GM12892 (cell line): ENCODE results near the gene TIMM10. TPM values are rescaled to one million over a fixed set of nuclear protein-coding genes. Genes with fewer than 3 reads are reported as not detected.

Experiments
- DNase-seq: peaks from one replicate; pipeline ENCODE4 v3.0.0; 2011; ENCODE audit not compliant: insufficient read length
- FAIRE-seq: peaks from 2 replicates; lab custom pipeline; 2011; peaks lifted over from hg19 to GRCh38; lab: Jason Lieb, UNC
- POLR2A ChIP-seq: IDR thresholded peaks from 2 replicates; pipeline ENCODE4 v1.6.1; 2011; ENCODE audit warnings: low read depth, low read length, control low read depth
- POLR2AphosphoS5 ChIP-seq: IDR thresholded peaks from 2 replicates; pipeline ENCODE4 v1.6.1; 2011; ENCODE audit warnings: low read depth, low read length, control low read depth
- TAF1 ChIP-seq: IDR thresholded peaks from 2 replicates; pipeline ENCODE4 v1.6.1; 2011; ENCODE audit warnings: low read depth, mild to moderate bottlenecking, control low read depth, low read length, borderline replicate concordance
- polyA plus RNA-seq: library from polyadenylated mRNA; unstranded; fragments of >200 nt; gene quantifications from one replicate; pipeline ENCODE4 v1.2.1, GENCODE V29; 2012; ENCODE audit warnings: missing spikeins, inconsistent platforms; ENCODE audit not compliant: missing spikeins

TIMM10 gene
- polyA plus RNA-seq = 120 TPM

- DNase-seq = peak; percentile 81
- FAIRE-seq = peak; percentile 98
- TF ChIP-seq TAF1 (peak; percentile 52), POLR2A (peak; percentile 87), POLR2AphosphoS5 (peak; percentile 87)
These were observed at the start of gene TIMM10 for GRCh38 chr11:57530596-57531507. Gene TIMM10 (minus strand): TSS chr11:57530754. CDS start chr11:57530189, 565 bp downstream.

- DNase-seq (no peak), FAIRE-seq (no peak)
- TF ChIP-seq POLR2AphosphoS5 (no peak), TAF1 (no peak)
These were observed 43.5 kb upstream of the TIMM10 start for GRCh38 chr11:57574061-57574460.

- no peak for FAIRE-seq
- no peak for DNase-seq
- TF ChIP-seq POLR2AphosphoS5 = no peak
- no peak for TF ChIP-seq POLR2A
- TF ChIP-seq TAF1 = no peak
These were observed 41.1 kb upstream of the TIMM10 start for GRCh38 chr11:57571606-57572005.

GRCh38 chr11:57568330-57568766 is 37.8 kb upstream of the TIMM10 start:
- TF ChIP-seq POLR2A (no peak), POLR2AphosphoS5 (no peak), TAF1 (no peak)
- DNase-seq = no peak
- FAIRE-seq = no peak

GRCh38 chr11:57567515-57568329 is 37.2 kb upstream of the TIMM10 start, which contains the start of gene UBE2L6:
Gene UBE2L6 (minus strand): TSS chr11:57567672. CDS start chr11:57567611, 61 bp downstream.
- TF ChIP-seq POLR2A (peak; percentile 45; the same call in 1 of the 2 replicates), POLR2AphosphoS5 (no peak), TAF1 (no peak)
- FAIRE-seq = peak; percentile 97
- DNase-seq = peak; percentile 69

- peak; percentile 84 for FAIRE-seq
- no peak for TF ChIP-seq TAF1
- TF ChIP-seq POLR2AphosphoS5 = no peak
- no peak for TF ChIP-seq POLR2A
- no peak for DNase-seq
These were observed 36.5 kb upstream of the TIMM10 start for GRCh38 chr11:57566905-57567514.

GRCh38 chr11:57566005-57566904 is 35.7 kb upstream of the TIMM10 start:
- no peak for DNase-seq
- TF ChIP-seq POLR2A (peak; percentile 61; the same call in 1 of the 2 replicates), POLR2AphosphoS5 (no peak; the same call in 1 of the 2 replicates), TAF1 (no peak)

GRCh38 chr11:57562596-57562995 is 32.0 kb upstream of the TIMM10 start:
- no peak for DNase-seq
- TF ChIP-seq POLR2AphosphoS5 = no peak
- no peak for TF ChIP-seq TAF1
- no peak for TF ChIP-seq POLR2A
- FAIRE-seq = no peak

More at GRCh38 chr11:57566005-57566904, 35.7 kb upstream of the TIMM10 start:
- FAIRE-seq = peak; percentile 92

- no peak for FAIRE-seq
- TF ChIP-seq POLR2A (no peak), POLR2AphosphoS5 (no peak), TAF1 (no peak)
- no peak for DNase-seq
These were observed 29.6 kb upstream of the TIMM10 start for GRCh38 chr11:57560146-57560545.

GRCh38 chr11:57556041-57556440 is 25.5 kb upstream of the TIMM10 start:
- no peak for TF ChIP-seq TAF1
- TF ChIP-seq POLR2AphosphoS5 = no peak
- no peak for TF ChIP-seq POLR2A
- FAIRE-seq = no peak
- DNase-seq = no peak

- TF ChIP-seq POLR2A (no peak), TAF1 (no peak), POLR2AphosphoS5 (no peak)
- FAIRE-seq (no peak), DNase-seq (no peak)
These were observed 24.8 kb upstream of the TIMM10 start for GRCh38 chr11:57555393-57555792.
